Right lobe of liver (tissue), 6 donors: ENCODE measurements around the gene SYT9. TPM values are rescaled to one million over a fixed set of nuclear protein-coding genes. Genes with fewer than 3 reads are reported as not detected.
"Not testable (repeated sequence)": the region's sequence is repeated elsewhere in the genome, so short reads cannot be mapped to it uniquely, and the experiment has no call there.

Source experiments
- ATAC-seq, 4 donors: fragments of 200-7000 bp; cut with Tn5 transposase; one replicate each; pipeline ENCODE4 v1.9.1; 2020; ENCODE audit warnings: mild to moderate bottlenecking in 4 of 4, moderate library complexity in 4 of 4
- DNase-seq, 3 donors: peaks; one replicate each; pipeline ENCODE4 v3.0.0-alpha.2; 2020
- H3K27ac ChIP-seq, 3 donors: fragments of 200-600 bp; one replicate each; pipeline ENCODE4 v1.8.0; 2022
- H3K27me3 ChIP-seq, 2 donors: fragments of 200-600 bp; one replicate each; pipeline ENCODE4 v1.8.0; 2022
- H3K36me3 ChIP-seq, 4 donors: fragments of 200-600 bp; sonication (generic) in 1 of 4; one replicate each; pipeline versions ENCODE4 v1.5.1 to v1.8.0; 2017 to 2022; ENCODE audit warnings: control low read depth in 1 of 4
- H3K4me1 ChIP-seq, 4 donors: fragments of 200-600 bp; sonication (generic) in 1 of 4; one replicate each; pipeline versions ENCODE4 v1.5.1 to v1.8.0; 2017 to 2022; ENCODE audit warnings: control low read depth in 1 of 4
- H3K4me3 ChIP-seq, 3 donors: fragments of 200-600 bp; one replicate each; pipeline ENCODE4 v1.8.0; 2022
- H3K9me3 ChIP-seq, 4 donors: fragments of 200-600 bp; sonication (generic) in 1 of 4; one replicate each; pipeline versions ENCODE4 v1.5.1 to v1.8.0; 2017 to 2022; ENCODE audit warnings: control low read depth in 1 of 4
- POLR2A ChIP-seq: fragments of 450-650 bp; IDR thresholded peaks from one replicate; pipeline ENCODE4 v1.6.1; 2017; ENCODE audit warnings: antibody characterized with exemption, mild to moderate bottlenecking
- WGBS: methylation state at CpG from one replicate; pipeline ENCODE4 v1.1.6; 2018; ENCODE audit warnings: low coverage, low lambda C conversion rate; ENCODE audit not compliant: insufficient coverage; ENCODE audit errors: missing lambda C conversion rate; 5-methylcytosine and 5-hydroxymethylcytosine counted together
- intact Hi-C, 2 donors: fragments of 100-400 bp; cut with DNase I; formaldehyde crosslinking; loops; one replicate each; pipeline versions ENCODE4 v1.11.2 to v1.14.1; 2022
- total RNA-seq, 6 experiments: library from RNA; depleted of rRNA in 2 of 6; stranded (reverse); fragments of >200 nt in 2 of 6; fragmentation: NEBNext Ultra II Directional in 3 of 6; extraction: Animal tissue kit (Norgen Biotek cat#: 25700) in 3 of 6; gene quantifications; one replicate each; pipeline versions ENCODE4 v1.1.0 to v1.2.4, GENCODE V29; 2016 to 2023
- TF ChIP-seq, protein P1 (sequence below), 4 donors: fragments of 200-600 bp in 3 of 4; fragments of 450-650 bp in 1 of 4; IDR thresholded peaks; one replicate each; pipeline versions ENCODE4 v1.5.1 to v1.8.0; 2016 to 2022; ENCODE audit warnings: antibody characterized with exemption in 4 of 4, mild to moderate bottlenecking in 2 of 4
- donor health status: DM: no; HTN: yes; CAD: no.
- donor health status: DM: no; HTN: no; CAD: no.
- donor health status: DM: no; HTN: no; CAD: no.
- donor health status: DM: no; HTN: yes; CAD: no.
- donor health status: DM: no; HTN: yes; CAD: no.

Gene SYT9
- total RNA-seq, 6 experiments from 2014 or later: 3.0 to 12.6 (median 4.5) TPM

DNA sequence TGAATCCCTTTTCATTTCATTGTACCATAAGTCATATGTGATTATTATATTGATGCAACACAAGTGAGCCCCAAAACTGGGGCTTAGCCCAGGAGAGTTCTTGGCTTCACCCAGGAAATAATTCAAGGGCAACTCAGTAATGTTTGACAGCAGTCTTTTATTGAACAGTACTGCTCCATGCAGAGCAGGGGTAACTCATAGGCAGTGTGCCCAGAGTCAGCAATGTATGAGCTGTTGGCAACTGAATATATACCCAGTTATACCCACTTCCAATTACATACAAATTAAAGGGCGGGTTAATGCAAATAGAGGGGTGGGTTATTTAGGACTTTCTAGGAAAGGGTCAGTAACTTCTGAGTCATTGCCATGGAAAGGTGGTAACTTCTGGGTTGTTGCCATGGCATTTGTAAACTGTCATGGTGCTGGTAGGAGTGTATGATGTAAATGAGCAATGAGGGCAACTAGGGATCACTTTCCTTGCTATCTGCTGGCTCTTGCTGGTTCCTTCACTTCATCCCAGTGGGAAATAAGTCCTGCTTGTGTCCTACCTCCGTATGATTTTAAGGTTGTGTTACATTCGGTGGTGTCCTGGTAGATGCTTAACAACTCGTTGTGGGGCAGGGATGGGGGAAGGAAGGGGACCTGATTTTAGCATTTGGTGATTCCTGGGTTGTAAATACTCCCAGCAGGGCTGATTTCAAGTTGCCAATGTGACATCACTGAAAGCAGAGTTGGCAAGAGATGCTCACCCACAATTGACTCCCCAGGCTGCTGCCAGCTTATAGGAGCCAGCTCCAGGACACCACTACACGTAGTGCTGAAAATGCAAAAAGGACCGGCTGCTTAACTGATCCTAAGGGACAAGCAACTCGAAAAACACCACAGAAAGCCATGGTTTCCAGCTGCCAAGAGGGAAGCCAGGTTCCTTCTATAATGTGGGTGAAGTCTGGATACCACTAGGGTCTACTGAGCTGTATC, 70.1 kb downstream of the SYT9 start:
- no peaks in the 10 kb centered on the region for H3K27me3 ChIP-seq
- H3K4me3 ChIP-seq: no peak overlapping the region
- no peak for DNase-seq
- no peaks in the 10 kb centered on the region for H3K9me3 ChIP-seq
- ATAC-seq: no peak
- WGBS: 72% methylated on average over 4 of the region's 7 CpGs
- intact Hi-C loops: no loop called here
- H3K4me1 ChIP-seq: no peaks in the 10 kb centered on the region
- no peak for TF ChIP-seq POLR2A
- TF ChIP-seq, protein P1, sequence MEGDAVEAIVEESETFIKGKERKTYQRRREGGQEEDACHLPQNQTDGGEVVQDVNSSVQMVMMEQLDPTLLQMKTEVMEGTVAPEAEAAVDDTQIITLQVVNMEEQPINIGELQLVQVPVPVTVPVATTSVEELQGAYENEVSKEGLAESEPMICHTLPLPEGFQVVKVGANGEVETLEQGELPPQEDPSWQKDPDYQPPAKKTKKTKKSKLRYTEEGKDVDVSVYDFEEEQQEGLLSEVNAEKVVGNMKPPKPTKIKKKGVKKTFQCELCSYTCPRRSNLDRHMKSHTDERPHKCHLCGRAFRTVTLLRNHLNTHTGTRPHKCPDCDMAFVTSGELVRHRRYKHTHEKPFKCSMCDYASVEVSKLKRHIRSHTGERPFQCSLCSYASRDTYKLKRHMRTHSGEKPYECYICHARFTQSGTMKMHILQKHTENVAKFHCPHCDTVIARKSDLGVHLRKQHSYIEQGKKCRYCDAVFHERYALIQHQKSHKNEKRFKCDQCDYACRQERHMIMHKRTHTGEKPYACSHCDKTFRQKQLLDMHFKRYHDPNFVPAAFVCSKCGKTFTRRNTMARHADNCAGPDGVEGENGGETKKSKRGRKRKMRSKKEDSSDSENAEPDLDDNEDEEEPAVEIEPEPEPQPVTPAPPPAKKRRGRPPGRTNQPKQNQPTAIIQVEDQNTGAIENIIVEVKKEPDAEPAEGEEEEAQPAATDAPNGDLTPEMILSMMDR (IDR thresholded peaks at IDR 0.05): no peak
- H3K36me3 ChIP-seq: no peaks in the 10 kb centered on the region
- no peak overlapping the region for H3K27ac ChIP-seq

DNA sequence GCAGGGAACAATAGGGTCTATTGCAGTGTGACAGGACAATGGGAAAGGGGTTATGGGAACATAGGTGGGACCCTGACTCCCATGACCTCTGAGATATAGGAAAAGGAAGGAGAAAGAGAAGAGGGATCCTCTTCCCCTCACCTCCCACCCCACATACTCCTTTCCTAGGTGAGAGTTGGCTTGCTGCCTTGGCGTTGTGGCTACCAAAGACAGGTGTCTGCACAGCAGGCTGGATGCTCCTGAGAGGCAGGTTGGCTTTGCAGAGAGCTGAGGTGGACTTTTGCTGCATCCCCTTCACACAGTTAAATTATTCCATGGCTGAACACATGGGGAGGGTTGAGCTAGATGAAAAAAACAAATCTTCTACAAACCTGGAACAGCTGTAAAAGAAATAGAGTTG, 80.7 kb downstream of the SYT9 start:
- intact Hi-C loops: no loop called here
- Histone ChIP-seq H3K4me3 (no peak overlapping the region), H3K27ac (no peak overlapping the region), H3K4me1 (no peaks in the 10 kb centered on the region), H3K9me3 (no peaks in the 10 kb centered on the region), H3K27me3 (no peaks in the 10 kb centered on the region), H3K36me3 (no peaks in the 10 kb centered on the region)
- no peak for DNase-seq
- WGBS: no CpG with 5 or more reads among the region's 1 CpG
- no peak for ATAC-seq
- TF ChIP-seq POLR2A: no peak
- TF ChIP-seq, protein P1 (IDR thresholded peaks at IDR 0.05): no peak

DNA sequence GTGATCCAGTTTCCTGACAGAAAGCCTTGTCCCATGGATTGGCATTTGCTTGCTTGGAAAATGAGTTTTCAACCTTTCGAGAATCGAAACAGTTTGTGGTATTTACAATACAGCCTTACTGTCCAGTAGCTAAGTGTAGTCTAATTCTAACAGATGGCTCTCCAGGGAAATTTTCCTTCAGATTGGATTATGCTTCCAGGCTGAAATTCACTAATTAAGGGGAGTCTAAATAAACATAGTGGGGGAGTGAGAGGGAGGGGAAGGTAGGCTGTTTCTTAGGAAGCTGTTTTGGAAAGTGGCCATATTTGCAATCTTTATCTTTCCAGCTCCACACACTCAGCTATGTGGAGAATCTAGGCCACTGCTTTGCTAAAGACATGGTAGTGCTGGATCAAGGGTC, 81.3 kb downstream of the SYT9 start:
- no peaks in the 10 kb centered on the region for H3K27me3 ChIP-seq
- no peak overlapping the region for H3K27ac ChIP-seq
- H3K4me1 ChIP-seq: no peaks in the 10 kb centered on the region
- H3K36me3 ChIP-seq: no peaks in the 10 kb centered on the region
- 72% methylated on average over 2 of the region's 2 CpGs for WGBS
- peak in 1 of 4 donors; percentile 31 for ATAC-seq
- H3K9me3 ChIP-seq: no peaks in the 10 kb centered on the region
- no peak for DNase-seq
- TF ChIP-seq, protein P1 (IDR thresholded peaks at IDR 0.05): no peak
- no peak for TF ChIP-seq POLR2A
- intact Hi-C loops: no loop called here
- H3K4me3 ChIP-seq: no peak overlapping the region

DNA sequence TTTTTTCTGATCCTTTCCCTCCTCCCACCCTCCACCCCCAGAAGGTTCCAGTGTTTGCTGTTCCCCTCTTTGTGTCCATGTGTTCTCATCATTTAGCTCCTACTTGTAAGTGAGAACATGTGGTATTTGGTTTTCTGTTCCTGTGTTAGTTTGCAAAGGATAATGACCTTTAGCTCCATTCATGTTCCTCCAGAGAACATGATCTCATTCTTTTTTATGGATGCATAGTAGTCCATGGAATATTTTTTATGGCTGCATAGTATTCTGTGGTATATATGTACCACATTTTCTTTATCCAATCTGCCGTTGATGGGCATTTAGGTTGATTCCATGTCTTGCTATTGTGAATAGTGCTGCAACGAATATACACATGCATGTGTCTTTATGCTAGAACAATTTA, 83.7 kb downstream of the SYT9 start:
- H3K4me1 ChIP-seq, H3K36me3 ChIP-seq, ATAC-seq, DNase-seq, H3K27ac ChIP-seq, H3K4me3 ChIP-seq, intact Hi-C loops, H3K9me3 ChIP-seq, H3K27me3 ChIP-seq: not testable (repeated sequence)
- 69% methylated on average over 2 of the region's 2 CpGs for WGBS

DNA sequence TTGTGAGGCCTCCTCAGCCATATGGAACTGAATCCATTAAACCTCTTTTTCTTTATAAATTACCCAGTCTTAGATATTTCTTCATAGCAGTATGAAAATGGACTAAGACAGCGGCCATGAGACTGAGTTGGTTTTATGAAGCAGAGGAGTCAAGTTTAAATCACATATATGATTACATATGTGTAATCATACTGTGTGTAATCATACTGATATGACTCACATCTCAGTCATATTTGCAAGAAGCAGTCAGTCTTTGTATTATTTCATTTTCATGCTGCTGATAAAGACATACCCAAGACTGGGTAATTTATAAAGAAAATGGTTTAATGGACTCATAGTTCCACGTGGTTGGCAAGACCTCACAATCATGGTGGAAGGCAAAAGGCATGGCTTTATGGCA, 89.8 kb downstream of the SYT9 start:
- no peak overlapping the region for H3K27ac ChIP-seq
- no peak for DNase-seq
- H3K4me1 ChIP-seq: no peaks in the 10 kb centered on the region
- TF ChIP-seq, protein P1 (IDR thresholded peaks at IDR 0.05): no peak
- H3K9me3 ChIP-seq: no peaks in the 10 kb centered on the region
- 62% methylated on average over 2 of the region's 2 CpGs for WGBS
- ATAC-seq: no peak
- intact Hi-C loops: no loop called here
- H3K27me3 ChIP-seq: no peaks in the 10 kb centered on the region
- H3K36me3 ChIP-seq: no peaks in the 10 kb centered on the region
- H3K4me3 ChIP-seq: no peak overlapping the region
